ENCODE results near the gene ZFYVE26.

ZFYVE26 gene

DNA sequence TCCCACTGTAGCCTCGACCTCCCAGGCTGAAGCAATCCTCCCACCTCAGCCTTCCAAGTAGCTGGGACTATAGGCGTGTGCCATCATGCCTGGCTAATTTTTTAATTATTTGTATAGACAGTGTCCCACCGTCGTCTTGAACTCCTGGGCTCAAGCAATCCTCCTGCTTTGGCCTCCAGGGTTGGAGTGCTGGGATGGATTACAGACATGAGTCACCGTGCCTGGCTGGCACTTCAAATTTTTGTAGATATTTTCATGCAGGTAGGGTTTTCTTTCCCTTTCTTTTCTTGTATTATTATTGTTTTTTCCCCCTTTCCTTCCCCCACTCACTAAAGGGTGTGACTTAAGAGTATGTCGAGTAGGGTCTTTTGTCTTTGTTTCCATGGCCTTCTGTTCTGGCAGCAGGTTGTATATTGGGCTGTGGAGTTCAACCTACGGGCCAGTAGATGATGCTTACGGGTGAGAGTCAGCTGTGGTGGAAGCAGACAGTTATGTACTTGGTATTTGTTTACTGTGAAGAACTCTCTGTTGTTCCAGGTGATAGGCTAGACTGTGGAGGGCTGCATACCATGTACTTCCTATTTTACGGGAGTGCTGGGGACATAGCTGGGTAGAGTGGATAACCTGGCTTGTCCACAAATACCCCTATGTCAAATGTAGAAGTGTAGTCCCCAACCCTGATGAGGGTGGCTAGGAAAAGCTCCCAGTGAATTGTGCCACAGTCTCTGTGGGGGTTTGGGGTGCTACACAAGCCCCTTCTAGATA, 33.9 kb upstream of the ZFYVE26 start:
- Histone ChIP-seq H3K4me1 (ENCODE audit: low read depth, poor library complexity, severe bottlenecking) (no peaks in the 10 kb centered on the region), H4K20me1 (ENCODE audit: insufficient read depth) (no peaks in the 10 kb centered on the region), H3K27ac (no peak overlapping the region), H3K9ac (no peak overlapping the region), H3K36me3 (ENCODE audit: insufficient read depth) (no peaks in the 10 kb centered on the region), H2AFZ (ENCODE audit: low read depth) (no peak overlapping the region), H3K79me2 (ENCODE audit: insufficient read depth, low read depth) (no peaks in the 10 kb centered on the region), H3K4me2 (no peak overlapping the region), H3K27me3 (ENCODE audit: insufficient read depth, low read depth) (no peaks in the 10 kb centered on the region), H3K4me3 (IDR thresholded peaks at IDR 0.05; ENCODE audit: insufficient read depth, low read depth, low read length) (no peak overlapping the region)
- TF ChIP-seq CTCF (conservative IDR thresholded peaks at IDR 0.05; ENCODE audit: low read depth, low read length): no peak

GRCh38 chr14:67846029-67846610, 29.7 kb upstream of the ZFYVE26 start:
- no peak for TF ChIP-seq CTCF (conservative IDR thresholded peaks at IDR 0.05; ENCODE audit: low read depth, low read length)
- no peaks in the 10 kb centered on the region for H3K4me1 ChIP-seq (ENCODE audit: low read depth, poor library complexity, severe bottlenecking)
- no peaks in the 10 kb centered on the region for H3K36me3 ChIP-seq (ENCODE audit: insufficient read depth)
- H2AFZ ChIP-seq (ENCODE audit: low read depth): no peak overlapping the region
- H3K79me2 ChIP-seq (ENCODE audit: insufficient read depth, low read depth): no peaks in the 10 kb centered on the region
- no peaks in the 10 kb centered on the region for H4K20me1 ChIP-seq (ENCODE audit: insufficient read depth)
- H3K4me3 ChIP-seq (IDR thresholded peaks at IDR 0.05; ENCODE audit: insufficient read depth, low read depth, low read length): no peak overlapping the region
- H3K27me3 ChIP-seq (ENCODE audit: insufficient read depth, low read depth): no peaks in the 10 kb centered on the region
- H3K27ac ChIP-seq: no peak overlapping the region
- no peak overlapping the region for H3K4me2 ChIP-seq
- no peak overlapping the region for H3K9ac ChIP-seq

DNA sequence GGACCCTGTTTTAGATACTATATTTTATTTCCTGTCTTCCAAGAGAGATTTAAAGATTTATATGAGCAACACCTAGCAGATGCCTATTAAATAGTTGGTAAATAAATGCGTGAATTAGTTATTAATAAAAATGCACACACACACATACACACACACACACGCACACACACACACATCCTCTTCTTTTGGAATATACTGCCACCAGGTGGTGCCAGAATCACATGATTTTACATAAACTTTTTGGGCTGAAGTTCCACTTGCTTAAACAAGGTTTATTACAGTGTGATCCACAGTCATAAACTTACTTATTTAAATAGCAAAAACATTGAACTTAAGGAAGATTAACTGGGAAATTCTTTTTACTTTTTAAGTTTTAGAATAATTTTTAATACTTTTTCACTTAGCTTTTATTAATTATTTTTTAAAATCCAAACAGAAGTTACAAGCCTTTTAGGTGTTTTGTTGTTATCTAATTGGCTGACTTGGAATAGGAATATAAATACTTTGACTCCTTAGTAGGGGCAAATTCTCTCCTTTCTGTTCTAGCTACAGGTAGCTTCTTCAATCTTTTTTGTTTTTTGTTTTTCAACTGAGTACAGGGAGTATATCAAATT, 20.7 kb upstream of the ZFYVE26 start:
- no peak overlapping the region for H3K4me3 ChIP-seq (IDR thresholded peaks at IDR 0.05; ENCODE audit: insufficient read depth, low read depth, low read length)
- H3K4me1 ChIP-seq (ENCODE audit: low read depth, poor library complexity, severe bottlenecking): no peaks in the 10 kb centered on the region
- no peak overlapping the region for H2AFZ ChIP-seq (ENCODE audit: low read depth)
- no peak overlapping the region for H3K9ac ChIP-seq
- TF ChIP-seq CTCF (conservative IDR thresholded peaks at IDR 0.05; ENCODE audit: low read depth, low read length): peak; percentile 57
- no peak overlapping the region for H3K27ac ChIP-seq
- H3K79me2 ChIP-seq (ENCODE audit: insufficient read depth, low read depth): no peaks in the 10 kb centered on the region
- H4K20me1 ChIP-seq (ENCODE audit: insufficient read depth): no peaks in the 10 kb centered on the region
- H3K27me3 ChIP-seq (ENCODE audit: insufficient read depth, low read depth): no peaks in the 10 kb centered on the region
- no peaks in the 10 kb centered on the region for H3K36me3 ChIP-seq (ENCODE audit: insufficient read depth)
- no peak overlapping the region for H3K4me2 ChIP-seq

GRCh38 chr14:67835596-67835995, 19.2 kb upstream of the ZFYVE26 start:
- Histone ChIP-seq H4K20me1 (ENCODE audit: insufficient read depth) (no peaks in the 10 kb centered on the region), H3K4me1 (ENCODE audit: low read depth, poor library complexity, severe bottlenecking) (no peaks in the 10 kb centered on the region), H3K36me3 (ENCODE audit: insufficient read depth) (no peaks in the 10 kb centered on the region), H3K79me2 (ENCODE audit: insufficient read depth, low read depth) (no peaks in the 10 kb centered on the region), H2AFZ (ENCODE audit: low read depth) (no peak overlapping the region), H3K27ac (no peak overlapping the region), H3K27me3 (ENCODE audit: insufficient read depth, low read depth) (no peaks in the 10 kb centered on the region), H3K4me2 (no peak overlapping the region), H3K9ac (no peak overlapping the region), H3K4me3 (IDR thresholded peaks at IDR 0.05; ENCODE audit: insufficient read depth, low read depth, low read length) (no peak overlapping the region)
- TF ChIP-seq CTCF (conservative IDR thresholded peaks at IDR 0.05; ENCODE audit: low read depth, low read length): no peak
